Measurements from ENCODE around the gene NLGN3. TPM values are rescaled to one million over a fixed set of nuclear protein-coding genes. Genes with fewer than 3 reads are reported as not detected.

NLGN3 gene
- total RNA-seq, 6 donors from 2014 or later, result 0.20 to 1.0 (median 0.61) TPM; not detected in 1

- no peaks in the 10 kb centered on the region for H3K36me3 ChIP-seq
- H3K9me3 ChIP-seq, result no peaks in the 10 kb centered on the region
- H3K27ac ChIP-seq, result no peak overlapping the region
- H3K4me3 ChIP-seq, result no peak overlapping the region
- DNase-seq (no peak), ATAC-seq (ENCODE audit: low FRiP score in 2 of 2) (no peak)
- H3K4me1 ChIP-seq, result no peaks in the 10 kb centered on the region
- WGBS, 2 donors, result 71% methylated on average over 1 of the region's 1 CpG; no CpG with 5 or more reads in 1 of the 2 donors
- H3K27me3 ChIP-seq, result no peaks in the 10 kb centered on the region
- TF ChIP-seq EP300 (IDR thresholded peaks at IDR 0.05) (no peak), CTCF (IDR thresholded peaks at IDR 0.05) (no peak)
Observed at GRCh38 chrX:71214152-71214551, 69.5 kb downstream of the NLGN3 start.

DNA sequence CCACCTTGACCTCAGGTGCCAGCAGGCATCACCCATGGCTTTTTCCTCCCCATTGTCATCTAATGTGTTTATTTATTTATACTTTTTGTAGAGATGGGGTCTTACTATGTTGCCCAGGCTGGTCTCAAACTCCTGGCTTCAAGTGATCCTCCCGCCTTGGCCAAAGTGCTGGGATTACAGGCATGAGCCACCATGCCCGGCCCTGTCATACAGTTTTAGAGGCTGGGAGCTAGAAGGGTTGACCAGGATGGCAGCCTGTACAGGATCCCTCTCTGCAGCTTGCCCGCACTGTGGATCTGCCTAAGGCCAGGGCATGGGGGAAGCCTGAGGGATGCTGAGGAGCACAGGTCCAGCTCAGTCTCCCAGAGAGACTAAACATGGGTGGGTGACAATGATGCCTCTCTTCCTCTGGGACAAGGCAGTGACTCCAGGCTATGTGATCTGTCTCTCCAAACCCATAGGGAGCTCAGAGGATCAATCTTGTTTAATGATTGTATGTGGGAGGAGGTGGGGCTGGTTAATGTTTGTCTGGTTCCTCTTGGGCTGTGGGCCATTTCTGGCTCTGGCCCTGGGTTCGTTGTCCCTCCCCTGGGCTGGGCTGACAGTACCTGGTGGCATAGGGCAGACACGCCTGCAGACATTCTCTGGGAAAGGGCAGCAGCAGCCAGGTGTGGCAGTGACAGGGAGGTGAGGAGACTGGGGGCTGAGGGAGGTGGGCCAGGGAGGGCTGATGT lies 70.1 kb downstream of the NLGN3 start:
- Histone ChIP-seq H3K27me3 (no peaks in the 10 kb centered on the region), H3K4me1 (no peaks in the 10 kb centered on the region), H3K36me3 (no peaks in the 10 kb centered on the region), H3K27ac (no peak overlapping the region), H3K4me3 (no peak overlapping the region), H3K9me3 (no peaks in the 10 kb centered on the region)
- TF ChIP-seq POLR2AphosphoS5 (IDR thresholded peaks at IDR 0.05) (no peak), CTCF (IDR thresholded peaks at IDR 0.05) (no peak), EP300 (IDR thresholded peaks at IDR 0.05) (no peak), POLR2A (IDR thresholded peaks at IDR 0.05) (no peak)
- ATAC-seq (ENCODE audit: low FRiP score in 2 of 2) (peak in 1 of 2 donors; percentile 35), DNase-seq (no peak)
- WGBS, 2 donors, result 70 to 71% methylated on average over 2 to 5 of the region's 5 CpGs

DNA sequence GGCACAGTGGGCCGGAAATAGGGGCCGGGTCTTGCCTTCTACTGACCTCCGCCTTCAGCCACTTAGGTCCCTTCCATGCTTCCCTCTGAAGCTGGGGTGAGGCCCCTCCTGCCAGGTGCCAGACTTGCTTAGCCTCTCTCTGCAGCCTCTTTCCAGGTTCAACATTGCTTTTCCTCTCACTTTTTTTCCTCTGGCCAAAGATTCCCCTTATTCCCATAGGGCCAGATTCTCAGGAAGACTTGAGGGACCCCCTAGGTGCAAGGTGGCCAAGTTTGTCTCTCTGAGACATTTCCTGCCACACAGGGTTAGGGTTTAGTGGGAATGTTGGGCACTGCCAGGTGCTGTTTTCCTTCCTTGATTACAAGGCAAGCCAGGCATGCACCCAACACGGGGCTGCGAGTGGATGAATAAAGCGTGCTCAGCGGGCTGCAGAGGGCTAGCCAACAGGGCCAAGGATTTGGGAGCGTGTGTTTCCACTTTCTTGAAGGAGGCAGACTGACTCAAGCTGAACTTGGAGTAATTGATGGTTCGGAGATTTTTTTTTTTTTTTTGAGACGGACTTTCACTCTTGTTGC lies 70.8 kb downstream of the NLGN3 start:
- H3K9me3 ChIP-seq, result no peaks in the 10 kb centered on the region
- peak in 1 of 2 donors; percentile 39 for ATAC-seq (ENCODE audit: low FRiP score in 2 of 2)
- no peak overlapping the region for H3K27ac ChIP-seq
- TF ChIP-seq POLR2A (IDR thresholded peaks at IDR 0.05), result no peak
- TF ChIP-seq POLR2AphosphoS5 (IDR thresholded peaks at IDR 0.05), result no peak
- TF ChIP-seq EP300 (IDR thresholded peaks at IDR 0.05), result no peak
- no peak for TF ChIP-seq CTCF (IDR thresholded peaks at IDR 0.05)
- no peaks in the 10 kb centered on the region for H3K27me3 ChIP-seq
- 75 to 78% methylated on average over 7 to 10 of the region's 10 CpGs for WGBS, 2 donors
- no peak for DNase-seq
- H3K36me3 ChIP-seq, result no peaks in the 10 kb centered on the region
- no peak overlapping the region for H3K4me3 ChIP-seq
- no peaks in the 10 kb centered on the region for H3K4me1 ChIP-seq

- Histone ChIP-seq H3K27me3 (no peaks in the 10 kb centered on the region), H3K4me3 (no peak overlapping the region), H3K36me3 (no peaks in the 10 kb centered on the region), H3K4me1 (no peaks in the 10 kb centered on the region), H3K9me3 (no peaks in the 10 kb centered on the region), H3K27ac (no peak overlapping the region)
- TF ChIP-seq EP300 (IDR thresholded peaks at IDR 0.05) (no peak), POLR2AphosphoS5 (IDR thresholded peaks at IDR 0.05) (no peak), POLR2A (IDR thresholded peaks at IDR 0.05) (no peak)
- 16 to 44% methylated on average over 5 to 6 of the region's 6 CpGs for WGBS, 2 donors
- ATAC-seq (ENCODE audit: low FRiP score in 2 of 2), result no peak
- DNase-seq, result no peak
Observed at GRCh38 chrX:71216485-71216884, 71.8 kb downstream of the NLGN3 start.

DNA sequence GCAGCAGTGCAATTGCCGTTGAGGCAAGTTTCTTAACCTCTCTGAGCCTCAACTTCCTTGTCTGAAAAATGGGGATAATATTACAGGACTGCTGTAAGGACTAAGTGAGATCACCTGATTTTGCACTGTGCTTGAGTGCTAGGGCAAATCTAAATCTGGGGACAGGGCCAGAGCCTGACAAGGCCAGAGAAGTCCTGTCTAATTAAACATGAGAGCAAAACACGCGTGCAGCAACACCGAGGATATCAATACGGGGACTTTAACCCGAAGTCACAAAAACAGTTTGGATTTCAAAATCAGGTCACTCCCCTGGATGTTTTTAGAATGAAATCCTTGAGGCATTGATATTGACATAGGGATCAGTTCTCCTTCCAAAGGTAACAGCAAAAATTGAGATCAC lies 72.7 kb downstream of the NLGN3 start:
- Histone ChIP-seq H3K27me3 (no peaks in the 10 kb centered on the region), H3K4me1 (no peaks in the 10 kb centered on the region), H3K27ac (no peak overlapping the region), H3K9me3 (no peaks in the 10 kb centered on the region), H3K36me3 (no peaks in the 10 kb centered on the region), H3K4me3 (no peak overlapping the region)
- DNase-seq (no peak), ATAC-seq (ENCODE audit: low FRiP score in 2 of 2) (no peak)
- WGBS, 2 donors, result 80 to 81% methylated on average over 6 of the region's 6 CpGs
- TF ChIP-seq CTCF (IDR thresholded peaks at IDR 0.05) (no peak), POLR2AphosphoS5 (IDR thresholded peaks at IDR 0.05) (no peak), EP300 (IDR thresholded peaks at IDR 0.05) (no peak), POLR2A (IDR thresholded peaks at IDR 0.05) (no peak)

Small RNAs within 50 kb of the gene (small RNA-seq; reads per million reads assigned to genes)
- gene CXorf65, result 0 reads per million in 4 donors

Other genes with a start within 250 kb of the NLGN3 start
- gene TEX11, start 236.1 kb upstream of the NLGN3 start, total RNA-seq, result under 1 TPM in 1 of 6 donors, not detected in 5; 0.10 TPM
- gene SLC7A3, start 213.7 kb upstream of the NLGN3 start, total RNA-seq, result under 1 TPM in 2 of 6 donors, not detected in 4; 0.10 to 0.11 TPM
- gene SNX12, start 76.5 kb upstream of the NLGN3 start, total RNA-seq, result 10 to 100 TPM; 26.2 to 67.4 (median 48.8) TPM
- gene FOXO4, start 49.0 kb upstream of the NLGN3 start, total RNA-seq, result 10 to 100 TPM; 11.2 to 34.1 (median 24.0) TPM
- gene CXorf65, start 38.1 kb upstream of the NLGN3 start, total RNA-seq, result 1 to 10 TPM in 3 of 6 donors, not detected in 3; 1.0 to 3.6 (median 3.3) TPM
- 10 to 100 TPM; 20.7 to 43.8 (median 26.2) TPM for gene IL2RG, start 33.3 kb upstream of the NLGN3 start, total RNA-seq
- 100 to 1,000 TPM in 1 of 6 donors, 10 to 100 TPM in 5; 21.7 to 188 (median 42.2) TPM for gene MED12, start 26.2 kb upstream of the NLGN3 start, total RNA-seq
- gene GJB1, start 78.4 kb downstream of the NLGN3 start, total RNA-seq, result 1 to 10 TPM in 3 of 6 donors, not detected in 3; 1.4 to 4.0 (median 2.7) TPM
- 10 to 100 TPM; 12.8 to 32.5 (median 21.6) TPM for gene ZMYM3, start 109.3 kb downstream of the NLGN3 start, total RNA-seq
- gene NONO, start 138.8 kb downstream of the NLGN3 start, total RNA-seq, result 100 to 1,000 TPM; 210 to 294 (median 239) TPM
- gene ITGB1BP2, start 156.9 kb downstream of the NLGN3 start, total RNA-seq, result 1 to 10 TPM in 3 of 6 donors, under 1 TPM in 2, not detected in 1; 0.67 to 3.2 (median 1.6) TPM
- gene TAF1, start 221.5 kb downstream of the NLGN3 start, total RNA-seq, result 100 to 1,000 TPM in 1 of 6 donors, 10 to 100 TPM in 5; 29.3 to 307 (median 55.3) TPM